A673 (cell line): ENCODE data around the gene CCDC88B. TPM values are rescaled to one million over a fixed set of nuclear protein-coding genes. Genes with fewer than 3 reads are reported as not detected.

Experiments used
- BruUV-seq: library from RNA; stranded (reverse); fragments of 400-500 nt; replicated peaks from 2 replicates; lab custom pipeline; 2021; lab: Mats Ljungman, UMichigan
- CTCF ChIA-PET: fragments of 300-600 bp; sonication (Branson Sonifier 250); formaldehyde crosslinking; loops from one replicate; lab custom pipeline; 2022; ENCODE audit warnings: antibody characterized with exemption; lab: Charles Lee
- POLR2A ChIA-PET: fragments of 300-600 bp; sonication (Branson Sonifier 250); formaldehyde crosslinking; loops from one replicate; lab custom pipeline; 2022; ENCODE audit warnings: antibody characterized with exemption; ENCODE audit not compliant: low non-redundant PET; lab: Charles Lee
- DNase-seq: peaks from one replicate; pipeline ENCODE4 v3.0.0-alpha.2; 2015; ENCODE audit warnings: low spot score
- H3K27ac ChIP-seq: fragments of 200-600 bp; sonication (generic); 2 replicates; pipeline ENCODE4 v1.5.1; 2016; ENCODE audit warnings: mixed run types, low read depth, mild to moderate bottlenecking, mixed read lengths, antibody characterized with exemption, low read length; ENCODE audit not compliant: poor library complexity, severe bottlenecking
- H3K27me3 ChIP-seq: fragments of 200-600 bp; sonication (generic); replicated peaks from 2 replicates; pipeline ENCODE4 v1.6.1; 2017; ENCODE audit warnings: mixed run types, low read depth, mild to moderate bottlenecking, mixed read lengths, antibody characterized with exemption, low read length; ENCODE audit not compliant: insufficient read depth, poor library complexity
- H3K36me3 ChIP-seq: fragments of 200-600 bp; sonication (generic); 2 replicates; pipeline ENCODE4 v1.6.1; 2016; ENCODE audit warnings: mixed run types, mild to moderate bottlenecking, mixed read lengths, antibody characterized with exemption, low read length; ENCODE audit not compliant: insufficient read depth, poor library complexity, severe bottlenecking
- H3K4me1 ChIP-seq: fragments of 200-600 bp; sonication (generic); 2 replicates; pipeline ENCODE4 v1.6.1; 2017; ENCODE audit warnings: mixed run types, mild to moderate bottlenecking, mixed read lengths, antibody characterized with exemption, low read length; ENCODE audit not compliant: insufficient read depth, poor library complexity, severe bottlenecking
- H3K4me3 ChIP-seq: fragments of 200-600 bp; sonication (generic); 2 replicates; pipeline ENCODE4 v1.5.1; 2016; ENCODE audit warnings: low read depth, mixed run types, mild to moderate bottlenecking, mixed read lengths, low read length; ENCODE audit not compliant: poor library complexity, severe bottlenecking
- H3K9me3 ChIP-seq: fragments of 200-600 bp; sonication (generic); 2 replicates; pipeline ENCODE4 v1.6.1; 2016; ENCODE audit warnings: mixed run types, low read depth, mild to moderate bottlenecking, mixed read lengths, antibody characterized with exemption, low read length; ENCODE audit not compliant: poor library complexity, severe bottlenecking
- CTCF ChIP-seq: fragments of 300-800, 200-600 bp; sonication (generic); conservative IDR thresholded peaks from 2 replicates; pipeline ENCODE4 v1.5.1; 2017; ENCODE audit warnings: low read depth, mild to moderate bottlenecking, antibody characterized with exemption, low read length, moderate library complexity, mixed read lengths
- EZH2 ChIP-seq: fragments of 200-600 bp; sonication (generic); IDR thresholded peaks from 2 replicates; pipeline ENCODE4 v1.6.1; 2017; ENCODE audit warnings: borderline replicate concordance, low read depth, mild to moderate bottlenecking, mixed read lengths, antibody characterized with exemption, low read length; ENCODE audit not compliant: poor library complexity, severe bottlenecking
- intact Hi-C: fragments of 100-400 bp; cut with micrococcal nuclease; formaldehyde crosslinking; loops from one replicate; pipeline ENCODE4 v1.10.0; 2022; ENCODE audit not compliant: unreplicated experiment
- total RNA-seq: library from RNA; stranded (reverse); gene quantifications from 2 replicates; pipeline ENCODE4 v1.2.3, GENCODE V29; 2021

CCDC88B gene
- total RNA-seq, 1 experiment from 2014 or later = 0.47 TPM

- ChIA-PET CTCF (interaction anchor here (0.7 to 2.7 kb wide), 9 partner anchors 9 to 265 kb away, joined by 3 to 29 read pairs (median 11); partner anchors contain the start of genes PRDX5 and TRMT112), POLR2A (no interaction called here)
- no TSS peak for BruUV-seq
- Histone ChIP-seq H3K27me3 (no peaks in the 10 kb centered on the region), H3K27ac (no peak overlapping the region), H3K4me3 (no peak overlapping the region), H3K36me3 (no peaks in the 10 kb centered on the region), H3K9me3 (no peaks in the 10 kb centered on the region), H3K4me1 (peaks cover 20% of the 10 kb centered on the region)
- TF ChIP-seq EZH2 (no peak), CTCF (no peak)
- DNase-seq = no peak
- intact Hi-C loops = loop anchor here (2.0 kb wide), 1 partner anchor 149 kb away; no protein-coding TSS in a partner anchor
Observed at GRCh38 chr11:64353715-64354506, 13.9 kb downstream of the CCDC88B start.

- TF ChIP-seq EZH2 = no peak
- peak; percentile 99 for TF ChIP-seq CTCF
- POLR2A ChIA-PET = interaction anchor here (0.5 to 0.6 kb wide), 2 partner anchors 50 to 1347 kb away, joined by 7 to 14 read pairs; no protein-coding TSS in a partner anchor
- Histone ChIP-seq H3K27ac (no peak overlapping the region), H3K36me3 (peaks cover under 1% of the 10 kb centered on the region), H3K4me3 (no peak overlapping the region), H3K27me3 (no peaks in the 10 kb centered on the region), H3K4me1 (peaks cover 29% of the 10 kb centered on the region), H3K9me3 (no peaks in the 10 kb centered on the region)
- BruUV-seq = no TSS peak
- peak; percentile 93 for DNase-seq
- intact Hi-C loops = loop anchor here (2.0 kb wide), 1 partner anchor 151 kb away; no protein-coding TSS in a partner anchor
- CTCF ChIA-PET = interaction anchor here (0.5 to 2.7 kb wide), 27 partner anchors 10 to 397 kb away, joined by 3 to 29 read pairs (median 4); partner anchors contain the start of genes FERMT3, FKBP2, PRDX5 and TRMT112
Observed at GRCh38 chr11:64355078-64355940, 15.3 kb downstream of the CCDC88B start.
